ENCODE results near the gene HAS3. TPM values are rescaled to one million over a fixed set of nuclear protein-coding genes. Genes with fewer than 3 reads are reported as not detected.

Gene HAS3
- total RNA-seq, 1 experiment from 2014 or later = 4.1 TPM

DNA sequence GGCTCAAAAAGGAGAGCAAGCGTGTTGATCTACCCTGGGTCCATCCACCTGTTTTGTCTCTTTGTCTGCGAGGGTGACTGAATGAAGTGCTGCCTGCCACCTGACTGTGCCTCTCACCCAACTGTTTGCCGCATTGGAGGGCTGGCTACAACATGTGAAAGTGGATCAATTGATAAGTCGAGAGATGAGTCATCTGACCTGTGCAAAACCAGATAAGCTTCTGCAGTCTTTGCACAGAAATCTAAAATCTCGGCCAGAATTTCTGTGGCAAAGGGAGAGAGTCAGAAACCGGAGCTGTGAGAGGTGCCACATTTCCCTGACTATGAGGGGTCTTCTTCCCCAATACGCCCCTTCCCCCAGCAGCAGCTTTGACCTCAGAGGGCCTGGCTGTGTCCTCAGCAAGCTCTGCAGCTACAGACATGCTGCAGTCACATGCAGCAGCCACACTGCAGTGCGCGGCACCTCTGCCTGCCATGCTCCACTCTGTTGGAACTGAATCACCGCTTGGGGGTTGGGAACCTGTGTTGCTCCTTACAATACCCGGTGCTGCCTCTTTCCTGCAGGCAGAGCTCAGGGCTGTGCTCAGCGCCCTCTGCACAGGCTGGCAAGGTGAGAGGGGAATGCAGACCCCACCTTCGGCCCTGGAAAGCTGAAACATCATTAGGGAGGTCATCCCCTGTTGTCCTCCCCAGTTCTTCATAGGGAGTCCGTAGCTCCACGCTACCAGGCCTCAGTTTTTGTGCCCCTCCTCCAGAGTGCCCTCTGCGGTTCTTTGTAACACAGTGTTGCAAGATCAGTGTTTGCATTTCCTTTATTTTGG is 16.2 kb upstream of the HAS3 start:
- DNase-seq (ENCODE audit: low read depth) = peak; percentile 24

DNA sequence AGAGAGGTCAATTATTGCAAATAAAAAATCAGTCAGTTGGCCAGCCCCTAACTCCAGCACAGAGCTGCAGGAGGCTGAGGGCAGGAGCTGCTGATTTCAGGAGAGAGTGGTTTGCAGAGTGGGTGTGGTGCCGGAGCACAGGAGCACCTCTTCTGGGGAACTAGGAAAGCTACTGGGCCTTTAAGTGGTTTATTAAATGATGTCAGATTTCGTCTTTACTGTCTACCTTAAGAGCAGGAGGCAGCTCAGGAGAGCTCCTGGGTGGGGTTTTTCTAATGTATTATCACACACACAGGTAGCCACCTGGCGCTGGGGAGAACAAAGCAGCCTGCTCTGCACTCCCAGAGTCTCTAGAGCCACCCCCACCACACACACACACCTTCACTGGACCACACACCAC is 11.5 kb upstream of the HAS3 start:
- no peak for DNase-seq (ENCODE audit: low read depth)

DNA sequence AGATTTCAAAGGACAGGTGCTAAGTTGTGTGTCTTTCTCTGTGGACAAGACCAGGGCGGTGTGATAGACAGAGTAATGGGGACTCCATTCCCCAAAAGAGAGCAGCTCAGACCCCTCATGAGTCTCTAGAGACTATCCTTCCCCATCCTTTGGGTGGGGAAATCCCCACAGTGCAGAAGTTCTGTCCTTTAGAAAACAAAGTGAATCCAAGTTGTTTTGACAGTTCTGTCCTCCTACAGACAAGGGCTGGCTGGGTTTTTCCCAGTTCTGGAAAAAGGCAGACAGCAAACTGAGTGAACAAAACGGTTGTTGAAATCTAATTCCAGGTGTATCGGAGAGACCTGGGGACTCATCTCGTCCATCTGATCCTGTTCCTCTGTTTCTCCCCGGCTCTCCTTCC is 11.0 kb upstream of the HAS3 start:
- no peak for DNase-seq (ENCODE audit: low read depth)

DNA sequence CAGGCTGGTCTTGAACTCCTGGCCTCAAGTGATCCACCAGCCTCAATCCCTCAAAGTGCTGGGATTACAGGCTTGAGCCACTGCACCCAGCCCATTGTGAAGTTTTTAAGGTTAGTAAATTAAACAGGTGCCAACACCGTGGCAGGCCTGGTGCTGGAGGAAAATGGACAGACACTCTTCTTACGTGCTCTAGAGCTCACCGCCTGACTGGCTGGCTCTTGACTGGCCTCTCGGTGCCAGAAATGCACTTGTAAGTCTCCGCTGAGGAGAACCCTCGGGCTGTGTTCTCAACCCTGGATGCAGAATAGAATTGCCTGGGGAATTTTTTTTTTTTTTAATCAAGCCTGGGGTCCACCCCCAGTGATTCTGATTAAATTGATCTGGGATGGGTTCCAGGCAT is 10.3 kb upstream of the HAS3 start:
- DNase-seq (ENCODE audit: low read depth) = no peak

DNA sequence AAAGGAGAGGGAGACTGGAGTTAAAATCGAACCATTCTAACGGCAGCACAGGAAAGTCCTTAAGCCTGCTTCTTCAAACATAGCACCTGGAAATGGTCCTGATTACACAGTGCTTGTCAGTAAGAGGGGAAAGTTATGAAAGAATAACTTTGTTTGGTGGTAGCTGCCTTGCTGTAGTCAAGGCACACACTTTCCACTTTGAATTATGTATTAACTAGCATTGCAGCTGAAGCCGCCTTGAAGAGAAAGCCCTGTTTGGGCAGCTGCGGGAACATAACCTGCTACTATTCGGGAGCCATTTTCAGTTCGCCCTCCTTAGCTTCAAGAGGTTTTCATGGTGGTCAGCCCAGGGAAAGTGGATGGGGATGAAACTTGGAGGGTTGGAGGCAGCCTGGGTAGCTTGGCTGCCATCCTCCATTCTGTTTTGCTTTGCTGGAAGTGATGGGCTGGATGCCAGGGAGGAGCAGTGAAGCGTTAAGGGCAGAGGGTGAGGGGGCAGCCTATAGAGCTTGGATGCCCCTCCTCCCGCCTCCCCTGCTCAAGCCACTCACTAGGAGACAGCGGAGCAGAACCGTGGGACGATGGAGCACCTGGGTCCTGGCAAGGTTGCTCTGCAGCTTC is 5.3 kb upstream of the HAS3 start:
- DNase-seq (ENCODE audit: low read depth) = no peak

DNA sequence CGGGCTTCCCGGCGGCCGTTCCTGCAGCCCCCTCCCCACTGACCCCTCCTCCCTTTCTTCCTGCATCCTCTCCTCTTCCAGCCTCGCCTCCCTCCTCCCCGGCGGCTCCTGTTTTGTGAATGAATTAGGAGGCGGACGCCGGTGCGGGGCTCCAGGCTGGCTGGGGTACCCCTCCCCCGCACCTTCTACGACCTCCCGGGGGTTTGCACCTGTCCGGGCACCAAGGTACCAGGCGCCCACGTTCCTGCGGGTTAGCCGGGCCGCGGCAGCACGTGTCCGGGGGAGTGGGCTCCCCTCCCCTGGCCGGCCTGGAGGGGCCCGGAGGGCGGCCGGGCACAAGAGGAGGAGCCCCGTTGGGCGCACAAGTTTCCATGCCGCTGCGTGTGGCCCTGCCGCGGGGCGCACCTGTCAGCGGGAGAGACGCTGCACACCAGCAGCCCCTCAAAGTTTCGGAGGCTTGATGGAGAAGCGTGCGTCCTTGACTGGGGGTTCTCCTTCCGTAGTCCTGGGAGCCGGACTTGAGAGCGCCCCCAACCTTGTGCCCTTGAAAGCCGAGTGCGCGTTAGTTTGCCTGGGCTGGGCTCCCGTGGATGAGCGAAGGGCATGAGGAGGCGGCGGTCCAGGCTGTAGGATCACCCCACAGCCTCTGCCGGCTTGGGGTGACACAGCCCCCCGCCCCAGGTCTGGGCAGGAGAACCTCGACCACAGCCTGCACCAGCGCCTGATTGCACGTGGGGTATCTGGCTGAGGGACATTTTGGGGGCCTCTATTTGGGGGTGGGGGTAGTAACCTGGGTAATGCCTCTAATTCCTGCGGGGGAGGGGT is 1.2 kb downstream of the HAS3 start:
- no peak for DNase-seq (ENCODE audit: low read depth)

DNA sequence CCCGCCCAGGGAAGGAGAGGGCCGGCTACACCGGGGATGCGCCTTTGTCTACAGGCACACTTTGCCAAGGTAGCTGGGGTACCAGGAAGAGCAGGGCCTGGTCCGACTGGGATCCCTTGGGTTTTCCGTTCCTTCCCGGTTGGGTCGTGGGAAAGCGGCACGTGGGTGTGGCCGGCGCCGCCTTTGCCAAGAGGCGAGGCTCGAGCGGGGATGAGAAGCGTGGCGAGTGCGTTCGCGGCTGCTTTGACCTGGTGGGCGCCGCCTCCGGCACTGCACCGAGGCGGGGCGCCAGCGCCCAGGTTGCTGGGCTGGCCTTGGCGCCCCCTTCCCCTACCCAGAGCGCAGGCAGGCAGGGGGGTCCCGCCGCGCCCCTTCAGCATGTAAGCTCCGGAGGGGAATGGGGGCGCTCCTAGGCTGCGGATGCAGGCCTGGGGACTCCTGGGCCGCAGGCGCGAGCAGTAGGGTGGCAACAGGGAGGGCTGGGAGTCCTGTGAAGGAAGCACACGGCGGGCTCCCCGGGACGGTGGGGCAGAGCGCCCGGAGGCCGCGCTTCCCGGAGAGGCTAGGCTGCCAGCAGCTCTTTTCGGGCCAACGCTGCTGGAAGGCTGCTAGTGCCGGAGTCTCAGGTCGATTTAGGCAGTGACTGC is 2.0 kb downstream of the HAS3 start:
- DNase-seq (ENCODE audit: low read depth) = no peak

DNA sequence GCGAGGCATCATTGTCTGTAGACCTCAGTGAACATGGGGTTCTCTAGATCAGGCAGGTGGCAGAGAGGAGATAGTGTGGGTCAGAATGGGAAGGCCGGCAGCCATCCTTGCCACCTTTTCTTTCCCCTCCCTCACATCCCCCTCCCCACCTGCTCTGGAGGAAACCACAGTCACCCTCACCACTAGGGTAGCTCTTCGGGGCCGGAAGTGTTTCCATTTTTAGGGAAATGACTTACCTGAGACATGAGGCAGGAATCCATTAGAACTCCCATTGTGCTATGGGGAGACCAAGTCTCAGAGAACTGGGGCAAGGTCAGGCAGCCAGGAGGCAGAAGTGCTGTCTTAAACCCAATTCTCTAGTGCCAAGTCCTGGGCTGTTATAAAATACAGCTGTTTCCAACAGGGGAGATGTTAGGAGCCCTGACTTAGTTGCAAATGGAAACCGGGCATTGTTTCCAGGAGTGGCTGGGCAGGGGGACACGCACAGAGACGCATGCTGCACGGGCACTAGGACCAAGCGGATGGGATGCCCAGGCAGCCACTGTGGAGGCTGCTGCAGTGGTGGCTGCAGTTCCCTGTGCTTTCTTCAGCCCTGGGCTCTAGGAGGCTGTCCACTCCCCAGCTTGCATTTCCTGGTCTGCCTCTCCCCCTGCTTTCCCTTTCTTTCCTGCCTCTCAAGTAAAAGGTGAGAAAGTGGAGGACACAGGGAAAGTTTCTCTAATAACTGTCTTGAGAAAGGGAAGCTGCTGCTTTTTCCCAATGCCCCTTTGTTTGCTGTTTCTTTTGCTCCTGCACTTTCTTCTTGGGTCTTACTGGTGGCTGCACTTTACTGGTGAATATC is 2.8 kb downstream of the HAS3 start:
- no peak for DNase-seq (ENCODE audit: low read depth)

DNA sequence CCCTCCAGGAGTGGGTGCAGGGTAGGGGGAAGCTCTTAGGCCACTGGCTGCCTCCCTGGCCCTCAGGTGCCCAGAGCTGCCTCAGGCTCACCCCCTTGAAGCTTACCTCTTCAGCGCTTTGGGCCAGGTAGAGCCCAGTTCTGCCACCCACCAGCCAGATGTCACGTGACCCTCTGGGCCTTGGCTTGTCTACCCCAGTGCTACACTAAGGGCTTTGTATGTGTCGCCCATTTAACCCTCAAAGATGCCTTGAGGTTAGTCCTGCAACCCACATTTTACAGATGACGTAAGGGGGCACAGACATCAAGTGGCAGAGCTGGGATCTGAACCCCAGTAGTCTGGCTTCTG is 3.4 kb downstream of the HAS3 start:
- no peak for DNase-seq (ENCODE audit: low read depth)

DNA sequence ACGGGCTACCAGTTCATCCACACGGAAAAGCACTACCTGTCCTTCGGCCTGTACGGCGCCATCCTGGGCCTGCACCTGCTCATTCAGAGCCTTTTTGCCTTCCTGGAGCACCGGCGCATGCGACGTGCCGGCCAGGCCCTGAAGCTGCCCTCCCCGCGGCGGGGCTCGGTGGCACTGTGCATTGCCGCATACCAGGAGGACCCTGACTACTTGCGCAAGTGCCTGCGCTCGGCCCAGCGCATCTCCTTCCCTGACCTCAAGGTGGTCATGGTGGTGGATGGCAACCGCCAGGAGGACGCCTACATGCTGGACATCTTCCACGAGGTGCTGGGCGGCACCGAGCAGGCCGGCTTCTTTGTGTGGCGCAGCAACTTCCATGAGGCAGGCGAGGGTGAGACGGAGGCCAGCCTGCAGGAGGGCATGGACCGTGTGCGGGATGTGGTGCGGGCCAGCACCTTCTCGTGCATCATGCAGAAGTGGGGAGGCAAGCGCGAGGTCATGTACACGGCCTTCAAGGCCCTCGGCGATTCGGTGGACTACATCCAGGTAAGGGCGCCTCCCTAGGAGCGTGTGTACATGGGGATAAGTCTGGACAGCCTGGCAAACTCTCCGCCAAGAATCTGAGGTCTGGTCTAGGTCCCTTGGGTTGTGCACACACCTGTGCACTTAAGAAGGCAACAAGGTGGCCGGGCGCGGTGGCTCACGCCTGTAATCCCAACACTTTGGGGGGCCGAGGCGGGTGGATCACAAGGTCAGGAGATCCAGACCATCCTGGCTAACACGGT is 4.2 kb downstream of the HAS3 start:
- no peak for DNase-seq (ENCODE audit: low read depth)

DNA sequence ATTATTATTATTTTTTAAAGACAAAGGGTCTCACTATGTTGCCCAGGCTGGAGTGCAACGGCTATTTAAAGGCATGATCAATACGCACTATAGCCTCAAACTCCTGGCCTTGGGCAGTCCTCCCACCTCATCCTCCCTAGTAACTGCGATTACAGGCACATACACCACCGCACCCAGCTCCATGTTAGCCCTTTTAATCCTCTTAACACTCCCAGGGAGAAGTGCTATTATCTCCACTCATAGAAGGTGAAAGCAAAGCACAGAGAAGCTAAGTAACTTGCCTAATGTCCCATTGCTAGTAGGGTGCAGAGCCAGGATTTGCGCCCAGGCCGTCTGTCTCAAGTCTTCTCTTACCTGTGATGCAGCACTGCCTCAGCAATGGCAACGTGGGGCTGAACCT is 5.0 kb downstream of the HAS3 start:
- DNase-seq (ENCODE audit: low read depth) = no peak

DNA sequence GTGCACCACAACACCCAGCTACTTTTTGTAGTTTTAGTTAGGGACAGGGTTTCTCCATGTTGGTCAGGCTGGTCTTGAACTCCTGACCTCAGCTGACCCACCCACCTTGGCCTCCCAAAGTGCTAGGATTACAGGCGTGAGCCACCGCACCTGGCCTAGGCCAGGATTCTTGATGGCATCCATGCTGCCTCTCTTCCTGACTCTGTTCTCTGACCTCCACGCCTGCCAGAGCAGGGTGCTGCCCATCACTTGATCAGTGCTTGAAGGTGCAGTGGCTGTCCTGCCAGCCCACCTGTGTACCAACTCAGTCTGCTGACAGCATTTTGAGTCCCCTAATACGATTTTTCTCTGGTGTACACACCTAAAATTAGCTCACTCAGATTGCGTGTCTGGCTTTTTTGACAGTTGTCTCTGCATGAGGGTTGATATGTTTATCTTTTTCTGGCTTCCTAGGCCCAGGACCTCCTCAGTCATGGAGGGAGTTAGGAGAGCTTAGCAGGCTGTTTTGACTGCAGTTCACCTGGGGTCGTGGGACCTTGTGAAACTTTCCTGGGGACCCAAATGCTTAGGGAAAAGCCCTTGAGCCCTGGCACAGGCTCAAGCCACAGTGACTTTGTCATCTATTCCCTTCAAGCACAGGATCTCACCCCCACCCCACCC is 5.9 kb downstream of the HAS3 start:
- no peak for DNase-seq (ENCODE audit: low read depth)

DNA sequence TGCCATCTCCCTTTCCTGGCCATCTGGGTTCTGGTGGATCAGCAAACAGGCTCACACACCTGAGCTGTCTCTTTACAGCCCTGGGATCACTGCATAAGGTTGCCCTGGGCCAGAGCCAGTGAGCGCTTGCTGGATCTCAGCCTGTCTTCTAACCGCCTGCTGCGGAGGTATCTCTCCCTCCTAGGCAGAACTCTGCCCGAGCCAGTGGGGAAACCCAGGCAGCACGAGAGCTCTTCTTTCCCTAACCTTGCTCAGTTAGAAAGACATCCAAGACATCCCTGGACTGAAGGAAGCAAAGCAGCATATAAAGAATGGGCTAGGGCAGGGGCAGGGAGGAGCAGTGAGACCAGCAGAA is 6.4 kb downstream of the HAS3 start:
- no peak for DNase-seq (ENCODE audit: low read depth)

DNA sequence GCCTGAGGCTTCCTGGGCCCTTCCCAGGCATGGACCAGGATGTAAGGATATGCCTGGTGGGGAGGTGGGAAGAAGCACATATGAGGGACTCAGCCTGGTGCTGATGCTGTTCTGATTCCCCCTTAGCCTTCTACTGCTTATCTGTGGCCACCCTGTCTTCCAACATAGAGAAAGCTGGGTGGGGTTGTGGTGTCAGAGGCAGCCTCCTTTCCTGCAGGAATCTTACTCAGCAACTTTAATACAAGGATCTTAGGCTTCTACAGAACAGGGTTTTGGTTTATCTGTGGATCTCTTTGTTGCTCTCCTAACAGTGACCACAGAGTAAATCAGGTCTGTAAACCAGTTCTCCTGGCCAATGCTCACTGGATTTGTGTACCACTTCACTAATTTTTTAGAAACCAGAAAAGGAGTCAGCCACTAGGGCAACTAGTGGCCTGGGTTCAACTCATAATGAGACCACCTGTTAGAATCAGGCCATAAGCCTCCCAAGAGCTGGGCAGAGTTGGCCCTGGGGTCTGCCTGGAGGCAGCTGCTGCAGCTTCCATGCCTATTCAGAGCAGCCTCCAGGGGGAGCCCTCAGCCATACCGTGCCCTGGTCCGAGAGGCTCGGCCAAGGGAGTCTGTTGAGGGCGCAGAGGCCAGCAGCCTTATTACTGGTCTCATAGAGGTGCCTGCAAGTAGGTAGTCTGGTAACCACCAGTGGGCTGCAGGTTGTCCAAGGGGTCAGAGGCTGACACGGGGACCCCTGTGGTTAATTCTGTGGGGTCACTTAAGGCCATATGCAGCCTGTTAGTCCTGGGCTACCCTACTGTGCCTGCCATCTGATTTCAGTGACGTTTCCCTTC is 7.1 kb downstream of the HAS3 start:
- DNase-seq (ENCODE audit: low read depth) = peak; percentile 21

DNA sequence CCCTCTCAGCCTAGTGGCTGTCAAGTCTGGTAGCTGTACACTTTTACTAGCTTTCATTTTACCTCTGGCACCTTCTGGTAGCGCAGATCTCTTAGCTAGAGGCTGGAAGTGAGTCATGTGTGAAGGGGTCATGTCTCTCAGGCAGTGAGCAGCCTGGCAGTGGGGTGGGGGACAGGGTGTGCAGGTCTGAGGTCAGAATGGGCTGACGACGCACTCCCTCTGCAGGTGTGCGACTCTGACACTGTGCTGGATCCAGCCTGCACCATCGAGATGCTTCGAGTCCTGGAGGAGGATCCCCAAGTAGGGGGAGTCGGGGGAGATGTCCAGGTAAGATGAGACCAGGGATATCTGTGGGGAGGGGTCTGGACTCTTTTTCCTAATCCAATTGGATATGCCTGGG is 7.8 kb downstream of the HAS3 start:
- no peak for DNase-seq (ENCODE audit: low read depth)

DNA sequence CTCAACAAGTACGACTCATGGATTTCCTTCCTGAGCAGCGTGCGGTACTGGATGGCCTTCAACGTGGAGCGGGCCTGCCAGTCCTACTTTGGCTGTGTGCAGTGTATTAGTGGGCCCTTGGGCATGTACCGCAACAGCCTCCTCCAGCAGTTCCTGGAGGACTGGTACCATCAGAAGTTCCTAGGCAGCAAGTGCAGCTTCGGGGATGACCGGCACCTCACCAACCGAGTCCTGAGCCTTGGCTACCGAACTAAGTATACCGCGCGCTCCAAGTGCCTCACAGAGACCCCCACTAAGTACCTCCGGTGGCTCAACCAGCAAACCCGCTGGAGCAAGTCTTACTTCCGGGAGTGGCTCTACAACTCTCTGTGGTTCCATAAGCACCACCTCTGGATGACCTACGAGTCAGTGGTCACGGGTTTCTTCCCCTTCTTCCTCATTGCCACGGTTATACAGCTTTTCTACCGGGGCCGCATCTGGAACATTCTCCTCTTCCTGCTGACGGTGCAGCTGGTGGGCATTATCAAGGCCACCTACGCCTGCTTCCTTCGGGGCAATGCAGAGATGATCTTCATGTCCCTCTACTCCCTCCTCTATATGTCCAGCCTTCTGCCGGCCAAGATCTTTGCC is 9.0 kb downstream of the HAS3 start:
- DNase-seq (ENCODE audit: low read depth) = peak; percentile 15

DNA sequence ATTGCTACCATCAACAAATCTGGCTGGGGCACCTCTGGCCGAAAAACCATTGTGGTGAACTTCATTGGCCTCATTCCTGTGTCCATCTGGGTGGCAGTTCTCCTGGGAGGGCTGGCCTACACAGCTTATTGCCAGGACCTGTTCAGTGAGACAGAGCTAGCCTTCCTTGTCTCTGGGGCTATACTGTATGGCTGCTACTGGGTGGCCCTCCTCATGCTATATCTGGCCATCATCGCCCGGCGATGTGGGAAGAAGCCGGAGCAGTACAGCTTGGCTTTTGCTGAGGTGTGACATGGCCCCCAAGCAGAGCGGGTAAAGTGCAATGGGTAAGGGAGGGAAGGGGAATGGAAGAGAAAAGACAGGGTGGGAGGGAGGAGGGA is 9.5 kb downstream of the HAS3 start:
- DNase-seq (ENCODE audit: low read depth) = no peak

DNA sequence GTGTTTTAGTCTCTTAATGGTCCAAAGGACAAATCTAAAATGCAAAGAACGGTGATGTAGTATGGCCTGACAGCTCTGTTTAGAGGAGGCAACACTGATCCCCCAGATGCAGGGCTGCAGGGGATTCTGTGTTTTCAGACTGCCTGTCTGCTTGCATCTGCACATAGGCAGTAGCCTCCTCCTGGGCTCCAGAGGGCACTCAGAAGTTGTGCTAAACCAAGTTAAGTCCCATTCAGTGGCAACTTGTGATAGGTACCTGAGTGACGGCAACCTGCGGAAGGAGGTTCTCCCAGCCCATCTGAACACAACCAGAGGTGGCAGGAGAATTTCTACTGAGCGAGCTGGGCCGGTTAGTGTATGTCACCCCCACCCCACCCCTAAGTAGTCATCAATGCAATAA is 9.9 kb downstream of the HAS3 start:
- DNase-seq (ENCODE audit: low read depth) = no peak
